Activated naive CD4-positive, alpha-beta T cell treated with anti-CD3 and anti-CD28 coated beads, Interleukin-2, amount 50 U/mL, for 16 hours (primary cell): Measurements from ENCODE around the gene AOX1.
"Not testable (repeated sequence)": the region's sequence is repeated elsewhere in the genome, so short reads cannot be mapped to it uniquely, and the experiment has no call there.

ENCODE experiments used
- DNase-seq: peaks from one replicate; pipeline ENCODE4 v3.0.0-alpha.2; 2020

AOX1 gene

DNA sequence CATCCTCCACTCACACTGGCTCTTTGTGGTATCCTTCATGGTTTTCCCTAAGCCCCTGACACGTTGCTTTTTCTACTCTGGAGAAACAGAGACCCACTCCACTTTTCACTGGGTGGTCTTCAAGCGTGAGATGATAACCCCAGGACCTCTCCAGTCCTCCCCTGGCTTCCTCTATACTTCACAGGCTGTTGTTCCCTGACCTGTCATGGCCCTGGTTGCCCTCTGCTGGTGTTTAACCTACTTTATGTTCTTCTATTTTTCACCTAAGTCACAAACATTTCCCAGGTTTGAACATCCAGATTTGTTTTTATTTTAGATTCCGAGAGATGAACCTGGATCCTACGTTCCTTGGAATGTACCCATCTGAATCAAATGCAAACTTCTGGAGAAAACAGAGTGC, 84.5 kb downstream of the AOX1 start:
- DNase-seq = no peak

GRCh38 chr2:200670751-200671150, 84.9 kb downstream of the AOX1 start:
- no peak for DNase-seq

GRCh38 chr2:200673191-200673590, 87.4 kb downstream of the AOX1 start:
- no peak for DNase-seq

- no peak for DNase-seq
Observed at GRCh38 chr2:200674837-200675236, 89.0 kb downstream of the AOX1 start.

DNA sequence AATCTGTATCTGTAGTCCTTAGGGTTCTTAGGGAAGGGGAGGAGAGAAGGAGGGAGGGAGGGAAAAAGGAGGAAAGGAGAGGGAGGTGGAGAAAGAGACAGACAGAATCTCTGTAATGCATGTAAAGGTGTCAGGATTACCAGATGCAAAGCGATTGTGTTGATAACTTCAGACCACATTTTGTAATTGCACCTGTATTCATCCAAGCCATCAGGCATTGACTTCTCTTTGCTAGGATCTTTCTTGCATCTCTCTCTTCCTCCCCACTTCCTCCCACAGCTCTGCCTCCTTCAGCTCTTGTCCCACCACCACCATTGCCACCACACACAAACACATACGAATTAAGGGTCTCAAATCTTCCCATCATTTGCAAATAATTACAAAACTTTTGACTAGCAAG, 91.4 kb downstream of the AOX1 start:
- DNase-seq = no peak

- DNase-seq = no peak
Observed at GRCh38 chr2:200677721-200678532, 92.1 kb downstream of the AOX1 start.

- no peak for DNase-seq
Observed at GRCh38 chr2:200679127-200679526, 93.3 kb downstream of the AOX1 start.

GRCh38 chr2:200679535-200679934, 93.7 kb downstream of the AOX1 start:
- no peak for DNase-seq

- DNase-seq = no peak
Observed at GRCh38 chr2:200681697-200682096, 95.9 kb downstream of the AOX1 start.

GRCh38 chr2:200682407-200682806, 96.6 kb downstream of the AOX1 start:
- DNase-seq = not testable (repeated sequence)

DNA sequence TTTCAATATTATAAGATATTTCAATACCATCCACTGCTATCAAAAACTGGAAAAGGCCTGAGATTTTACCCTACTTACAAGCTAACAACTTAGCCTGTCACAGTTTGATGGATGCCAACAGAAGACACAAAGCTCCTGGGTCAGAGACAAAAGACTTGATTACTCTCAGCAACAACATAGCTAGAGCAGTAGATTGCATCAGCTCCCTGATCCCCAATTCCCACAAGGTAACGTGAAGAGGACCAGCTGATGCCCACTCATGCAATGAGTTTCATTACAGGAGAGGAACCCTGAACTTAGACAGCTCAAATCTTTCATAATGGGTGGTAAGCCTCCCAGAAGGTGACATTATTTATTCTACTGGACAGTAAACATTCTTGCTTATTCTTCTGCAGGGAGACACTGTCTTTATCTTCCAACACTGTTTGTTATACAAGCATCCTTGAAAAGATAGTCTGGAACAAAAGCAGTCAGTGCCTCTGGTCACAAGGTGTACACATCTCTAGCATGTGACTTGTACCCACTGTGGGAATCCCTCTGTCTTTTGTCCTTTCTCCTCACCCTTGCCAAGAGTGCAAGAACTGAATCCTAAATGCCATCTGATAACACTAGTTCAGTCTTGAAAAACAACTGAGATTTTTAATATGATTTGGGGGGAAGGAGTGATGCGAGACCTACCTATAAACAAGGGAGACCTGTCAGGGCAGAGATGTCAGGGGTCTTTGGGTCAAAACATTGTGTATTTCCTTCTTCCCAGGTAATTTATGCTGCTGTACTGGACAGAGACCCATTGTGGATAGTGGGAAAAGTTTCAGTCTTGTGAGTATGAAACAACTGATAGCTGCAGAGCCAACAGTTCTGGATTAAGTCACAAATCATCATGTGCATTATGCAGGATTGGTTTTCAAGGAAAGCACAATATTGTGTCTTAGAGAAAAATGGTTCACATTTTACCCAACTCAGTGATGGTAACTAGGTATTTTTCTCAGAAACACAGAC, 102.4 kb downstream of the AOX1 start:
- DNase-seq = no peak

DNA sequence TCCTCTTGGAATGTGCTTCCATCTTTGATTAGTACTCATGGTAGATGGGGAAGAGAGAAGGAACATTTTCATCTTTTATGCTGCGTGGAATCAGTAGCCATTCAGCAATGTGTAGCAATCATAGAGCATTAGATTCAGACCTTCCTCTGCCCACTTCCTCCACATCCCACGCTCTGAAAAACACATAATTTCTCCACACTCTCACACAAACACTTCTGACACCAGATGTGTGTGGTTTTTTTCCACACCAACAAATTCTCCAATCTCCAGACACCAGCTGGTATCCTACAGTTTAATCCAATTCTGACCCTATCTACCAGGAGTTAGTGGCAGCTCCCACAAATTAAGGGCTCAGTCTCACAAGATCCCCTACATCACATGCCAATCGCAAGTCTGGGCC, 103.3 kb downstream of the AOX1 start:
- no peak for DNase-seq

GRCh38 chr2:200693836-200694470, 108.1 kb downstream of the AOX1 start:
- no peak for DNase-seq

- DNase-seq = no peak
Observed at GRCh38 chr2:200695191-200695590, 109.4 kb downstream of the AOX1 start.

- no peak for DNase-seq
Observed at GRCh38 chr2:200695601-200696000, 109.8 kb downstream of the AOX1 start.

GRCh38 chr2:200698217-200698616, 112.4 kb downstream of the AOX1 start:
- DNase-seq = no peak

- DNase-seq = no peak
Observed at GRCh38 chr2:200699310-200699709, 113.5 kb downstream of the AOX1 start.

GRCh38 chr2:200700856-200701255, 115.0 kb downstream of the AOX1 start:
- no peak for DNase-seq

DNA sequence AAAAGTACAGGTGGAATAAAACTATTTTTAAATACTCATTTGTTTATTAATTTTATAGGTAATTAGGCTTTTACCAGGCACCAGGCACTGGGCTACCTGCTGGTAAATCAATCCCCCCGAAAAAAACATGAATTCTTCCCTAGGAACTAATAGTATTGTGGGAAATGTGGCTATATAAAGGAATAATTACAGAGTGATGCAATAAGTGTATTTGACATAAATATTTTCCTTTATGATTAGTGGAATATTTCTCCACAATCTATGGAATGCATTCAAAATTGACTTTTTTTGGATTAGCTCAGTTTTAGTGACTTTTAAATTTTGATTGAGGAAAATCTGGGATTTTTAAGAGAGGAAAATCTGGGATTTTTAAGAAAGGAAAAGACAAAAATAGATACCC, 116.2 kb downstream of the AOX1 start:
- DNase-seq = no peak

GRCh38 chr2:200702646-200703118, 116.9 kb downstream of the AOX1 start:
- DNase-seq = peak; percentile 58

DNA sequence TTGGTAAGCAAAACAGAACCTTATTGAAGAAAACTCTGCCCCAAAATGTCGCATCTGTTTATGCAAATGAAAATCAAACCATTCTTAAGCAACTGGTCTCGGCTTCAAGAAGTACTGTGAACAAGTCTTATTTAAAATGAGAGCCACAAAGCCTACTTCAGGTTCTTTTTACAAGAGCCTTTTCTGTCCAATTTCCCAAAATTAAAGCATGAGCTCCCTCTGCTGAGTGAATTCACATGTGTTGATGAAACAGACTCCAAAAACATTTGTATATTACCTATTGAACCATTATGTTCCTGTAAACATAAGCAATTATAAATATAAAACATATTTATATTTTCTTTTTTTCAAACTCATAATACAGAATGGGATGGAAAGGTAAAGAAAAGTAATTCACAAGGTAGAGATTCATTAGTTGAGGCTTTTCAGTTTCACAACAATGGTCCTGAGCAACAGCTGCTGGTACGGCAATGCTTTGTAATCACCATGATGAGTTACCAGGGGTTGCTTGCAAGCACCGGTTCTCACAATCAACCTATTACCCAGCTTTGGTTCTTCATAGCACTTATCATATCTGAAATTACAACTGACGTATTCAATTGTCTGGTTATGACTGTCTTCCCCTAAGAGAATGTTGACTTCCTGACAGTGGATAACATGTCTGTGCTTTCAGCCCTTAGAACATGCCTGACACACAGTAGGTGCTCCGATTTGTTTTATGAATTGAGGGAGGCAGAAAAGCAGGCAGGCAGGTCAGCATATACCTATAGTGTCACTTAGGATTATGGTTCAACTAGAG, 117.5 kb downstream of the AOX1 start:
- no peak for DNase-seq

DNA sequence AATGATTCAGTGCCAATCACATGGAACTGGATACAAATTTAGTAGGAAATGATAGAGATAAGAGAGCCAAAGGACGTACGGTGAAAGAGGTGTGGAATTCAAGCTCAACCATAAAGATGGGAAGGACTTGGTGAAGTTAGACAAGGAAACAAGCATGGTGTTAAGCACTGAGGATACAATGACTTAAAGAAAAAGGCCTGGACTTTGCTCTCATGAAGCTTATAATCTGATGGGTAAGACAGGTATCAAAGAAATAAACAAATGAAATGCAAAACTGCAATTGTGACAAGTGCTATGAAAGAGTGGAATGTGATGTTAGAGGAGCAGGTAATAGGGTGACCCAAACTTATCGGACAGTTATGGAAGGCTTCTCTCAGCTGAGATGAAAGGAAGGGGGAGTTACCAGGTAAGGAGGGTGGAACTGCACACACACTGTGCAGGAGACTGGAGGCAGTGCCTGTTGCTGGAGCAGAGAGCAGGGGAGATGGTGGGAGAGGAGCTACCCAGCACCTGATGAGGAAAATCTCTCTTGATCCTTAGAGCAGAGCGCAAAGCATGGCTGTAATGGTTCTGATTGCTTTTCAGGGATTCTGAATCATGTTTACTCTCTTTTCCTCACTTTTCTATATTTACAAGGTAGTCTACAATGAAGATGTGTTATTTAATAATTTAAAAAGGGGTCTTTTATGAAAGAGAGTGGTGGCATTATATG, 118.3 kb downstream of the AOX1 start:
- no peak for DNase-seq
